ENCODE data around the gene INHBA.
A peak's percentile ranks its signal among the peaks of the same experiment; 100 is the strongest.

The INHBA gene

GRCh38 chr7:41700044-41700471 lies 2.8 kb downstream of the INHBA start:
- Histone ChIP-seq H3K36me3 (ENCODE audit: control insufficient read depth, insufficient read depth, low read length) (no peaks in the 10 kb centered on the region), H4K8ac (ENCODE audit: low read depth, low read length) (no peak overlapping the region), H3K79me1 (ENCODE audit: low read length) (no peaks in the 10 kb centered on the region), H2BK120ac (ENCODE audit: low read depth, low read length) (no peak overlapping the region), H3K4me3 (ENCODE audit: low read length) (peak overlapping the region; percentile 3), H3K4me2 (ENCODE audit: low read length) (peak overlapping the region; percentile 80), H3K23ac (ENCODE audit: low read length) (no peak overlapping the region), H3K27me3 (ENCODE audit: insufficient read depth, low read length, poor library complexity) (no peaks in the 10 kb centered on the region), H3K4me1 (ENCODE audit: control insufficient read depth, low read depth, low read length) (peaks cover 3% of the 10 kb centered on the region), H2AK5ac (ENCODE audit: low read length) (no peak overlapping the region), H3K79me2 (ENCODE audit: control insufficient read depth, insufficient read depth, low read length) (no peaks in the 10 kb centered on the region), H3K27ac (ENCODE audit: low read depth, low read length) (no peak overlapping the region), H4K5ac (ENCODE audit: low read length) (no peak overlapping the region), H3K4ac (ENCODE audit: low read depth, low read length) (no peak overlapping the region), H2BK5ac (ENCODE audit: low read length) (no peak overlapping the region), H2BK15ac (replicated peaks; ENCODE audit: low read depth) (no peak overlapping the region), H3K18ac (ENCODE audit: low read length) (no peak overlapping the region), H3K56ac (ENCODE audit: low read length) (peak overlapping the region; percentile 60), H3K9ac (ENCODE audit: low read length) (no peak overlapping the region)
- no peak for DNase-seq
- WGBS (ENCODE audit: extremely low coverage, insufficient coverage, low lambda C conversion rate) = no CpG with 5 or more reads among the region's 18 CpGs

- Histone ChIP-seq H4K8ac (ENCODE audit: low read depth, low read length) (no peak overlapping the region), H3K79me1 (ENCODE audit: low read length) (no peaks in the 10 kb centered on the region), H3K36me3 (ENCODE audit: control insufficient read depth, insufficient read depth, low read length) (no peaks in the 10 kb centered on the region), H3K79me2 (ENCODE audit: control insufficient read depth, insufficient read depth, low read length) (no peaks in the 10 kb centered on the region), H3K27me3 (ENCODE audit: insufficient read depth, low read length, poor library complexity) (no peaks in the 10 kb centered on the region), H4K5ac (ENCODE audit: low read length) (no peak overlapping the region), H3K4me1 (ENCODE audit: control insufficient read depth, low read depth, low read length) (peaks cover 3% of the 10 kb centered on the region), H3K9ac (ENCODE audit: low read length) (peak overlapping the region; percentile 39), H2BK15ac (replicated peaks; ENCODE audit: low read depth) (no peak overlapping the region), H3K4me3 (ENCODE audit: low read length) (no peak overlapping the region), H2BK5ac (ENCODE audit: low read length) (no peak overlapping the region), H3K27ac (ENCODE audit: low read depth, low read length) (no peak overlapping the region), H3K4ac (ENCODE audit: low read depth, low read length) (no peak overlapping the region), H2AK5ac (ENCODE audit: low read length) (no peak overlapping the region), H3K56ac (ENCODE audit: low read length) (peak overlapping the region; percentile 62), H2BK120ac (ENCODE audit: low read depth, low read length) (no peak overlapping the region), H3K4me2 (ENCODE audit: low read length) (peak overlapping the region; percentile 26), H3K18ac (ENCODE audit: low read length) (no peak overlapping the region), H3K23ac (ENCODE audit: low read length) (no peak overlapping the region)
- peak; percentile 58 for DNase-seq
- no CpG with 5 or more reads among the region's 12 CpGs for WGBS (ENCODE audit: extremely low coverage, insufficient coverage, low lambda C conversion rate)
These were observed 3.4 kb downstream of the INHBA start for GRCh38 chr7:41699516-41699915.

GRCh38 chr7:41698726-41699125 lies 4.2 kb downstream of the INHBA start:
- no peak overlapping the region for H3K4me3 ChIP-seq (ENCODE audit: low read length)

GRCh38 chr7:41698114-41698513 lies 4.8 kb downstream of the INHBA start:
- no peak overlapping the region for H3K4me2 ChIP-seq (ENCODE audit: low read length)
- no peak overlapping the region for H3K4ac ChIP-seq (ENCODE audit: low read depth, low read length)
- no peaks in the 10 kb centered on the region for H3K79me1 ChIP-seq (ENCODE audit: low read length)
- no peak overlapping the region for H4K5ac ChIP-seq (ENCODE audit: low read length)
- no peak overlapping the region for H2BK120ac ChIP-seq (ENCODE audit: low read depth, low read length)
- H3K56ac ChIP-seq (ENCODE audit: low read length) = no peak overlapping the region
- no peaks in the 10 kb centered on the region for H3K79me2 ChIP-seq (ENCODE audit: control insufficient read depth, insufficient read depth, low read length)
- DNase-seq = no peak
- H3K4me3 ChIP-seq (ENCODE audit: low read length) = no peak overlapping the region
- no peak overlapping the region for H2BK15ac ChIP-seq (replicated peaks; ENCODE audit: low read depth)
- no peak overlapping the region for H3K27ac ChIP-seq (ENCODE audit: low read depth, low read length)
- no peak overlapping the region for H3K18ac ChIP-seq (ENCODE audit: low read length)
- H3K23ac ChIP-seq (ENCODE audit: low read length) = no peak overlapping the region
- H3K27me3 ChIP-seq (ENCODE audit: insufficient read depth, low read length, poor library complexity) = no peaks in the 10 kb centered on the region
- no peak overlapping the region for H2BK5ac ChIP-seq (ENCODE audit: low read length)
- H3K4me1 ChIP-seq (ENCODE audit: control insufficient read depth, low read depth, low read length) = peaks cover 3% of the 10 kb centered on the region
- no peak overlapping the region for H4K8ac ChIP-seq (ENCODE audit: low read depth, low read length)
- WGBS (ENCODE audit: extremely low coverage, insufficient coverage, low lambda C conversion rate) = no CpG with 5 or more reads among the region's 3 CpGs
- no peaks in the 10 kb centered on the region for H3K36me3 ChIP-seq (ENCODE audit: control insufficient read depth, insufficient read depth, low read length)
- H3K9ac ChIP-seq (ENCODE audit: low read length) = no peak overlapping the region
- no peak overlapping the region for H2AK5ac ChIP-seq (ENCODE audit: low read length)

More at GRCh38 chr7:41698726-41699125, 4.2 kb downstream of the INHBA start:
- no peak for DNase-seq
- Histone ChIP-seq H3K4me2 (ENCODE audit: low read length) (no peak overlapping the region), H3K56ac (ENCODE audit: low read length) (no peak overlapping the region), H3K4me1 (ENCODE audit: control insufficient read depth, low read depth, low read length) (peaks cover 3% of the 10 kb centered on the region), H3K79me1 (ENCODE audit: low read length) (no peaks in the 10 kb centered on the region), H3K18ac (ENCODE audit: low read length) (no peak overlapping the region), H3K9ac (ENCODE audit: low read length) (no peak overlapping the region), H2AK5ac (ENCODE audit: low read length) (no peak overlapping the region), H3K27ac (ENCODE audit: low read depth, low read length) (no peak overlapping the region), H2BK120ac (ENCODE audit: low read depth, low read length) (no peak overlapping the region), H4K8ac (ENCODE audit: low read depth, low read length) (no peak overlapping the region), H2BK5ac (ENCODE audit: low read length) (no peak overlapping the region), H2BK15ac (replicated peaks; ENCODE audit: low read depth) (no peak overlapping the region), H3K4ac (ENCODE audit: low read depth, low read length) (no peak overlapping the region), H3K23ac (ENCODE audit: low read length) (no peak overlapping the region), H4K5ac (ENCODE audit: low read length) (no peak overlapping the region), H3K27me3 (ENCODE audit: insufficient read depth, low read length, poor library complexity) (no peaks in the 10 kb centered on the region), H3K36me3 (ENCODE audit: control insufficient read depth, insufficient read depth, low read length) (no peaks in the 10 kb centered on the region), H3K79me2 (ENCODE audit: control insufficient read depth, insufficient read depth, low read length) (no peaks in the 10 kb centered on the region)
- no CpG with 5 or more reads among the region's 4 CpGs for WGBS (ENCODE audit: extremely low coverage, insufficient coverage, low lambda C conversion rate)

- Histone ChIP-seq H3K79me1 (ENCODE audit: low read length) (no peaks in the 10 kb centered on the region), H4K5ac (ENCODE audit: low read length) (no peak overlapping the region), H3K23ac (ENCODE audit: low read length) (no peak overlapping the region), H3K9ac (ENCODE audit: low read length) (no peak overlapping the region), H2BK15ac (replicated peaks; ENCODE audit: low read depth) (no peak overlapping the region), H3K18ac (ENCODE audit: low read length) (no peak overlapping the region), H3K4me1 (ENCODE audit: control insufficient read depth, low read depth, low read length) (peaks cover 3% of the 10 kb centered on the region), H3K27me3 (ENCODE audit: insufficient read depth, low read length, poor library complexity) (no peaks in the 10 kb centered on the region), H2BK120ac (ENCODE audit: low read depth, low read length) (no peak overlapping the region), H3K4me3 (ENCODE audit: low read length) (no peak overlapping the region), H4K8ac (ENCODE audit: low read depth, low read length) (no peak overlapping the region), H2BK5ac (ENCODE audit: low read length) (no peak overlapping the region), H3K27ac (ENCODE audit: low read depth, low read length) (no peak overlapping the region), H3K56ac (ENCODE audit: low read length) (no peak overlapping the region), H2AK5ac (ENCODE audit: low read length) (no peak overlapping the region), H3K4me2 (ENCODE audit: low read length) (no peak overlapping the region), H3K36me3 (ENCODE audit: control insufficient read depth, insufficient read depth, low read length) (no peaks in the 10 kb centered on the region), H3K79me2 (ENCODE audit: control insufficient read depth, insufficient read depth, low read length) (no peaks in the 10 kb centered on the region), H3K4ac (ENCODE audit: low read depth, low read length) (no peak overlapping the region)
- whole genome bisulfite sequencing (ENCODE audit: extremely low coverage, insufficient coverage, low lambda C conversion rate) = no CpG with 5 or more reads among the region's 15 CpGs
- DNase-seq = peak; percentile 89
These were observed 6.5 kb downstream of the INHBA start for GRCh38 chr7:41696323-41696916.

Data from mesendoderm (in vitro differentiated cells).